ENCODE data around the gene C8A. TPM values are rescaled to one million over a fixed set of nuclear protein-coding genes. Genes with fewer than 3 reads are reported as not detected.

The C8A gene
- total and polyA plus RNA-seq, 2 of the 13 experiments (the other 11 are each of a cell fraction or from before 2014, with no cell fraction given): 10.5 to 15.0 TPM

DNA sequence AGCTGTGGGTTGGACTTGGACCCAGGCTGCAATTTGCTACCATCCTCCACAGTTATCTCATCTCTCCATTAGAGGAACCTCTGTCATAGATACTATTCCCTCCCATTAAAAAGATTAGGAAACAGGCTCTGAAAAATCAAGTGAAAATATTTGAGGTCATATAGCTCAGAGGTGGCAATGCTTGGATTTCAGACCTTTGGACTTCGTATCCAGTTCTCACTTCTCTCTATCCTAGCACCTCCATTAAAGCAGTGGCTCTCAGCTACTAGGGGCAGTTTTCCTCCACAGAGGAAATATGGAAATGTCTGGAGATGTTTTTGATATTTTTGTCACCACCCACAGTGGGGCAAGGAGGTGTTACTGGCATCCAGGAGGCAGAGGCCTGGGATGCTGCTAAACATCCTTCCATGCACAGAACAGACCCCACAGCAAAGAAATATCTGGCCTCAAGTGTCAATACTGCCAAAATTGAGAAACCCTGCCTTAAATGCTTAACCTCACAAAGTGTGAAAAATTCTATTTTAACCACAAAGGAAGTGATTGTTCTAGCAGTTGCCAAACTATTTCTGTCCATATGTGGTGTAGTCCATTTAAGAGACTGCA lies 54.1 kb downstream of the C8A start (continued):
- TF ChIP-seq MTF2 (CRISPR knock-in tag; IDR thresholded peaks at IDR 0.05; ENCODE audit: borderline replicate concordance) (no peak), ZSCAN22 (CRISPR knock-in tag; IDR thresholded peaks at IDR 0.05) (no peak), BRCA1 (CRISPR knock-in tag; IDR thresholded peaks at IDR 0.05) (no peak), CREM (IDR thresholded peaks at IDR 0.05) (peak; percentile 58), CREM (CRISPR knock-in tag; IDR thresholded peaks at IDR 0.05) (no peak), ZNF660 (CRISPR knock-in tag; IDR thresholded peaks at IDR 0.05; ENCODE audit: borderline replicate concordance, low read depth) (no peak), NCOA2 (CRISPR knock-in tag; IDR thresholded peaks at IDR 0.05) (peak; percentile 44; the same call in 1 of the 2 replicates), CCDC6 (CRISPR knock-in tag; IDR thresholded peaks at IDR 0.05) (no peak), KDM6A (CRISPR knock-in tag; IDR thresholded peaks at IDR 0.05; ENCODE audit: low read depth) (no peak), KDM5B (CRISPR knock-in tag; IDR thresholded peaks at IDR 0.05; ENCODE audit: borderline replicate concordance) (no peak), SP2 (CRISPR knock-in tag; IDR thresholded peaks at IDR 0.05) (no peak), TOPORS (CRISPR knock-in tag; IDR thresholded peaks at IDR 0.05) (no peak), CHD4 (IDR thresholded peaks at IDR 0.05; ENCODE audit: borderline replicate concordance, low read length) (peak; percentile 22; the same call in 1 of the 2 replicates), MAF1 (CRISPR knock-in tag; IDR thresholded peaks at IDR 0.05; ENCODE audit: borderline replicate concordance) (no peak), ZNF274 (CRISPR knock-in tag; IDR thresholded peaks at IDR 0.05) (no peak), YEATS2 (CRISPR knock-in tag; IDR thresholded peaks at IDR 0.05; ENCODE audit: borderline replicate concordance) (no peak), NBN (conservative IDR thresholded peaks at IDR 0.05) (no peak), EEA1 (CRISPR knock-in tag; IDR thresholded peaks at IDR 0.05; ENCODE audit: borderline replicate concordance) (no peak), HNF4A (CRISPR knock-in tag; IDR thresholded peaks at IDR 0.05) (peak; percentile 90)
- TF ChIP-seq, protein P1, sequence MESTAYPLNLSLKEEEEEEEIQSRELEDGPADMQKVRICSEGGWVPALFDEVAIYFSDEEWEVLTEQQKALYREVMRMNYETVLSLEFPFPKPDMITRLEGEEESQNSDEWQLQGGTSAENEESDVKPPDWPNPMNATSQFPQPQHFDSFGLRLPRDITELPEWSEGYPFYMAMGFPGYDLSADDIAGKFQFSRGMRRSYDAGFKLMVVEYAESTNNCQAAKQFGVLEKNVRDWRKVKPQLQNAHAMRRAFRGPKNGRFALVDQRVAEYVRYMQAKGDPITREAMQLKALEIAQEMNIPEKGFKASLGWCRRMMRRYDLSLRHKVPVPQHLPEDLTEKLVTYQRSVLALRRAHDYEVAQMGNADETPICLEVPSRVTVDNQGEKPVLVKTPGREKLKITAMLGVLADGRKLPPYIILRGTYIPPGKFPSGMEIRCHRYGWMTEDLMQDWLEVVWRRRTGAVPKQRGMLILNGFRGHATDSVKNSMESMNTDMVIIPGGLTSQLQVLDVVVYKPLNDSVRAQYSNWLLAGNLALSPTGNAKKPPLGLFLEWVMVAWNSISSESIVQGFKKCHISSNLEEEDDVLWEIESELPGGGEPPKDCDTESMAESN (CRISPR knock-in tag; conservative IDR thresholded peaks at IDR 0.05): no peak
- TF ChIP-seq, protein P2, sequence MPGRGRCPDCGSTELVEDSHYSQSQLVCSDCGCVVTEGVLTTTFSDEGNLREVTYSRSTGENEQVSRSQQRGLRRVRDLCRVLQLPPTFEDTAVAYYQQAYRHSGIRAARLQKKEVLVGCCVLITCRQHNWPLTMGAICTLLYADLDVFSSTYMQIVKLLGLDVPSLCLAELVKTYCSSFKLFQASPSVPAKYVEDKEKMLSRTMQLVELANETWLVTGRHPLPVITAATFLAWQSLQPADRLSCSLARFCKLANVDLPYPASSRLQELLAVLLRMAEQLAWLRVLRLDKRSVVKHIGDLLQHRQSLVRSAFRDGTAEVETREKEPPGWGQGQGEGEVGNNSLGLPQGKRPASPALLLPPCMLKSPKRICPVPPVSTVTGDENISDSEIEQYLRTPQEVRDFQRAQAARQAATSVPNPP (CRISPR knock-in tag; IDR thresholded peaks at IDR 0.05): no peak
- TF ChIP-seq, protein P3, sequence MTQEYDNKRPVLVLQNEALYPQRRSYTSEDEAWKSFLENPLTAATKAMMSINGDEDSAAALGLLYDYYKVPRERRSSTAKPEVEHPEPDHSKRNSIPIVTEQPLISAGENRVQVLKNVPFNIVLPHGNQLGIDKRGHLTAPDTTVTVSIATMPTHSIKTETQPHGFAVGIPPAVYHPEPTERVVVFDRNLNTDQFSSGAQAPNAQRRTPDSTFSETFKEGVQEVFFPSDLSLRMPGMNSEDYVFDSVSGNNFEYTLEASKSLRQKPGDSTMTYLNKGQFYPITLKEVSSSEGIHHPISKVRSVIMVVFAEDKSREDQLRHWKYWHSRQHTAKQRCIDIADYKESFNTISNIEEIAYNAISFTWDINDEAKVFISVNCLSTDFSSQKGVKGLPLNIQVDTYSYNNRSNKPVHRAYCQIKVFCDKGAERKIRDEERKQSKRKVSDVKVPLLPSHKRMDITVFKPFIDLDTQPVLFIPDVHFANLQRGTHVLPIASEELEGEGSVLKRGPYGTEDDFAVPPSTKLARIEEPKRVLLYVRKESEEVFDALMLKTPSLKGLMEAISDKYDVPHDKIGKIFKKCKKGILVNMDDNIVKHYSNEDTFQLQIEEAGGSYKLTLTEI (CRISPR knock-in tag; conservative IDR thresholded peaks at IDR 0.05): no peak
- TF ChIP-seq, protein P4, sequence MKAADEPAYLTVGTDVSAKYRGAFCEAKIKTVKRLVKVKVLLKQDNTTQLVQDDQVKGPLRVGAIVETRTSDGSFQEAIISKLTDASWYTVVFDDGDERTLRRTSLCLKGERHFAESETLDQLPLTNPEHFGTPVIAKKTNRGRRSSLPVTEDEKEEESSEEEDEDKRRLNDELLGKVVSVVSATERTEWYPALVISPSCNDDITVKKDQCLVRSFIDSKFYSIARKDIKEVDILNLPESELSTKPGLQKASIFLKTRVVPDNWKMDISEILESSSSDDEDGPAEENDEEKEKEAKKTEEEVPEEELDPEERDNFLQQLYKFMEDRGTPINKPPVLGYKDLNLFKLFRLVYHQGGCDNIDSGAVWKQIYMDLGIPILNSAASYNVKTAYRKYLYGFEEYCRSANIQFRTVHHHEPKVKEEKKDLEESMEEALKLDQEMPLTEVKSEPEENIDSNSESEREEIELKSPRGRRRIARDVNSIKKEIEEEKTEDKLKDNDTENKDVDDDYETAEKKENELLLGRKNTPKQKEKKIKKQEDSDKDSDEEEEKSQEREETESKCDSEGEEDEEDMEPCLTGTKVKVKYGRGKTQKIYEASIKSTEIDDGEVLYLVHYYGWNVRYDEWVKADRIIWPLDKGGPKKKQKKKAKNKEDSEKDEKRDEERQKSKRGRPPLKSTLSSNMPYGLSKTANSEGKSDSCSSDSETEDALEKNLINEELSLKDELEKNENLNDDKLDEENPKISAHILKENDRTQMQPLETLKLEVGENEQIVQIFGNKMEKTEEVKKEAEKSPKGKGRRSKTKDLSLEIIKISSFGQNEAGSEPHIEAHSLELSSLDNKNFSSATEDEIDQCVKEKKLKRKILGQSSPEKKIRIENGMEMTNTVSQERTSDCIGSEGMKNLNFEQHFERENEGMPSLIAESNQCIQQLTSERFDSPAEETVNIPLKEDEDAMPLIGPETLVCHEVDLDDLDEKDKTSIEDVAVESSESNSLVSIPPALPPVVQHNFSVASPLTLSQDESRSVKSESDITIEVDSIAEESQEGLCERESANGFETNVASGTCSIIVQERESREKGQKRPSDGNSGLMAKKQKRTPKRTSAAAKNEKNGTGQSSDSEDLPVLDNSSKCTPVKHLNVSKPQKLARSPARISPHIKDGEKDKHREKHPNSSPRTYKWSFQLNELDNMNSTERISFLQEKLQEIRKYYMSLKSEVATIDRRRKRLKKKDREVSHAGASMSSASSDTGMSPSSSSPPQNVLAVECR (CRISPR knock-in tag; IDR thresholded peaks at IDR 0.05; ENCODE audit: borderline replicate concordance): no peak

Measured in HepG2 (cell line).